GM08714 (cell line): ENCODE data around the gene CEP250.
"Not testable (repeated sequence)": the region's sequence is repeated elsewhere in the genome, so short reads cannot be mapped to it uniquely, and the experiment has no call there.

Experiments
- H3K4me3 ChIP-seq: fragments of 200-500 bp; sonication (Bioruptor generic); 2 replicates; pipeline ENCODE4 v1.5.1; 2014; ENCODE audit warnings: mild to moderate bottlenecking, low read length, inconsistent platforms
- ZNF274 ChIP-seq: IDR thresholded peaks from 2 replicates; pipeline ENCODE4 v1.6.1; 2012; ENCODE audit warnings: mild to moderate bottlenecking, low read depth, low read length

Gene CEP250

GRCh38 chr20:35515341-35515740 is 59.9 kb downstream of the CEP250 start:
- no peak overlapping the region for H3K4me3 ChIP-seq
- no peak for TF ChIP-seq ZNF274

- no peak overlapping the region for H3K4me3 ChIP-seq
- TF ChIP-seq ZNF274: no peak
Measured at GRCh38 chr20:35515949-35516645, 60.7 kb downstream of the CEP250 start.

- TF ChIP-seq ZNF274: no peak
- H3K4me3 ChIP-seq: no peak overlapping the region
Measured at GRCh38 chr20:35517125-35517524, 61.7 kb downstream of the CEP250 start.

GRCh38 chr20:35517767-35518166 is 62.4 kb downstream of the CEP250 start:
- not testable (repeated sequence) for H3K4me3 ChIP-seq

GRCh38 chr20:35518955-35519354 is 63.6 kb downstream of the CEP250 start:
- no peak overlapping the region for H3K4me3 ChIP-seq
- TF ChIP-seq ZNF274: no peak

- TF ChIP-seq ZNF274: no peak
- H3K4me3 ChIP-seq: no peak overlapping the region
Measured at GRCh38 chr20:35523298-35523888, 68.0 kb downstream of the CEP250 start.

GRCh38 chr20:35525639-35526038 is 70.2 kb downstream of the CEP250 start:
- H3K4me3 ChIP-seq: no peak overlapping the region
- TF ChIP-seq ZNF274: no peak

GRCh38 chr20:35527122-35527769 is 71.8 kb downstream of the CEP250 start:
- TF ChIP-seq ZNF274: no peak
- no peak overlapping the region for H3K4me3 ChIP-seq

- no peak within 1 kb of the TSS for H3K4me3 ChIP-seq
- no peak for TF ChIP-seq ZNF274
Measured at GRCh38 chr20:35529552-35529951, 74.2 kb downstream of the CEP250 start, which contains the start of gene C20orf173. Gene C20orf173 (minus strand): TSS chr20:35529652. CDS start chr20:35529373, 279 bp downstream.

- H3K4me3 ChIP-seq: peak overlapping the region; percentile 20; the same call in 1 of the 2 replicates
- no peak for TF ChIP-seq ZNF274
Measured at GRCh38 chr20:35539756-35540212, 84.4 kb downstream of the CEP250 start.

GRCh38 chr20:35541118-35541782 is 85.9 kb downstream of the CEP250 start:
- peak overlapping the region; percentile 31; the same call in 1 of the 2 replicates for H3K4me3 ChIP-seq
- no peak for TF ChIP-seq ZNF274

GRCh38 chr20:35541783-35542662 is 86.6 kb downstream of the CEP250 start, which contains the start of gene ERGIC3:
Gene ERGIC3 (plus strand): TSS chr20:35542078. CDS start chr20:35542098, 20 bp downstream.
- H3K4me3 ChIP-seq: peak within 1 kb of the TSS; percentile 80
- no peak for TF ChIP-seq ZNF274

- TF ChIP-seq ZNF274: no peak
- H3K4me3 ChIP-seq: no peak overlapping the region; the same call in 1 of the 2 replicates
Measured at GRCh38 chr20:35542990-35543389, 87.6 kb downstream of the CEP250 start.
